ENCODE data around the gene VGLL4.

DNA sequence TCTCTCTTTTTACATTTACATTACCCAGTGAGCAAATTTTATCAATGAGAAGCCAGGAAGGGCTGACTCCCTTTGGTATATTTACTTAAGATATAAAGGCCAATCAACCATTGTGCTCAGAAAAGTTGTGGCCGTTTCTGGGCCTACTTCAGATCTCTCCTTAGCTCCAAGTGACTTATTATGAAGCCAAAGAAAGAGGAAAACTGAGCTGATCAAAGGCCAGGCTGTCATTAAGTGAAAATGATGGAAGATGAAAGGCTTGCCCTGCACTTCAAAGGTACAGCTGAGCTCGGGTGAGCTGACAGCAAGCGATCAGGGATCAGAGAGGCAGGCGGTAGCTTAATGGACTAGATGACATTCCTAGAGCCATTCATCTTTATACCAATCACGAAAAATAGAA lies 24.8 kb downstream of the VGLL4 start:
- TF ChIP-seq EZH2 (IDR thresholded peaks at IDR 0.05; ENCODE audit: insufficient read depth, poor library complexity, severe bottlenecking) (no peak), EZH2phosphoT487 (IDR thresholded peaks at IDR 0.05; ENCODE audit: insufficient read depth, low read depth) (no peak)

Data from GM23248 (cell line).